NK-92 treated with Interleukin-12 subunit alpha and Interleukin-12 subunit beta, amount 100 ng/mL, for 24 hours (cell line): ENCODE measurements around the gene ATRX.
"Not testable (repeated sequence)": the region's sequence is repeated elsewhere in the genome, so short reads cannot be mapped to it uniquely, and the experiment has no call there.

ENCODE experiments used
- DNase-seq: peaks from one replicate; lab custom pipeline; 2025; lab: John Stamatoyannopoulos, UW

ATRX gene

GRCh38 chrX:77785486-77786364 is at the start of gene ATRX:
Gene ATRX (minus strand): TSS chrX:77786216. CDS start chrX:77786001, 215 bp downstream.
- DNase-seq: peak; percentile 45

DNA sequence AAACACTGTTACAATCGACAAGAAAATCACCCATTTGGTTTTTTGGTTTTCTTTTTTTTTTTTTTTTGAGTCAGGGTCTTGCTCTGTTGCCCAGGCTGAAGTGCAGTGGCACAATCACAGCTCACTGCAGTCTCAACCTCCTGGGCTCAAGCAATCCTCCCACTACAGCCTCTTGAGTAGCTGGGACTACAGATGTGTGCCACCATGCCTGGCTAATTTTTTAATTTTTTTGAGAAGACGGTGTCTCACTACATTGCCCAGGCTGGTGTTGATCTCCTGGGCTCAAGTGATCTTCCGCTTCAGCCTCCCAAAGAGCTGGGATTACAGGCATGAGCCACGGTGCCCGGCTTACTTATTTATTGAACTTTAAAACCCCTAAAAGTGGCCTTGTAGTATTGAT is 45.5 kb upstream of the ATRX start:
- DNase-seq: not testable (repeated sequence)

DNA sequence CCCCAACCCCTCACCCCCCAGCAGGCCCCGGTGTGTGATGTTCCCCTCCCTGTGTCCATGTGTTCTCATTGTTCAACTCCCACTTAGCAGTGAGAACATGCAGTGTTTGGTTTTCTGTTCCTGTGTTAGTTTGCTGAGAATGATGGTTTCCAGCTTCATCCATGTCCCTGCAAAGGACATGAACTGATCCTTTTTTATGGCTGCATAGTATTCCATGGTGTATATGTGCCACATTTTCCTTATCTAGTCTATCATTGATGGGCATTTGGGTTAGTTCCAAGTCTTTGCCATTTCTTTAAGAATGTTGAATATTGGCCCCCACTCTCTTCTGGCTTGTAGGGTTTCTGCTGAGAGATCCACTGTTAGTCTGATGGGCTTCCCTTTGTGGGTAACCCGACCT is 36.0 kb upstream of the ATRX start:
- not testable (repeated sequence) for DNase-seq

DNA sequence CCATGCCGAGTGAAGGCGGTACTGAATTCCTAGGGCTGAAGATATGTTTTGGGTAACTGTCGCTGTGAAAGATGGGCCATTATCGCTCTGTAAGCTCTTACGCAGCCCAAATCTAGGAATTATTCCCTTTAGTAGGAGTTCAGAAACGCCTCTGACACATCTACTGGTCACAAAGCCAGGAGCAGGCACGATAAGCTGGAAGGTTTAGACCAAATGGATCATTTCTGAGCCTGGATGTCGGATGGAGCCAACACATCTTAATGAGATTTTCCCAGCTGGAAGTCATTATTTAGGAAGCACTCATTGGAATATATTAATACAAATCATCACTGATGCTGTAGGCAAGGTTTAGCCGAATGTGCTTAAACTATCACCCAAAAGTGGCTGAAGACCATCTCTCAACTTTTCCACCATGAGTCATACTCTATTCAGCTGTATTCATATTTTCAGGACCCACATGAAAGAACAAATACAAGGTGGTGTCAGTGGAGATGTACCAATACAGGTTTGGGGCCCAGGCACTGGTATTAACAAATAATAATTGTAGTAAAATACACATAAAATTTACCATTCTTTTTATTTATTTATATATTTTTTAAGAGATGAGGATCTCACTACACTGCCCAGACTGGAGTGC is 34.2 kb upstream of the ATRX start:
- DNase-seq: no peak

DNA sequence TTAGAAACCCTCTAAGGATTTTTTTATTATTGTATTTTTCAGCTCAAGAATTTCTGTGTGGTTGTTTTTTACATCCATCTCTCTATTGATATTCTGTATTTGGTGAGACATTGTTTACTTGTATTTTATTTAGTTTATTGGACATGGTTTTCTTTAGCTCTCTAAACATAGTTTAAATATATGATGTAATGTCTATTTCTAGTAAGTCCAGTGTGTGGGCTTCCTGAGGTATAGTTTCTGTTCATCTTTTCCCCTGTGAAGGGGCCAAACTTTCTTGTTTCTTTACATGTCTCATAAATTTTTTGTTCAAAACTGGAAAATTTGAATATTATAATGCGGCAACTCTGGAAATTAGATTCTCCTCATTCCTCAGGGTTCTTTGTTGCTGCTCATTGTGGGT is 28.2 kb upstream of the ATRX start:
- no peak for DNase-seq

GRCh38 chrX:77802201-77802600 is 16.2 kb upstream of the ATRX start:
- DNase-seq: no peak

- DNase-seq: no peak
Measured at GRCh38 chrX:77795124-77795523, 9.1 kb upstream of the ATRX start.

- no peak for DNase-seq
Measured at GRCh38 chrX:77793946-77794345, 7.9 kb upstream of the ATRX start.

- DNase-seq: no peak
Measured at GRCh38 chrX:77788050-77788449, 2.0 kb upstream of the ATRX start.

- DNase-seq: no peak
Measured at GRCh38 chrX:77786365-77786680, 307 bp upstream of the ATRX start.

GRCh38 chrX:77779695-77780094 is 6.3 kb downstream of the ATRX start:
- no peak for DNase-seq

GRCh38 chrX:77776659-77777058 is 9.4 kb downstream of the ATRX start:
- no peak for DNase-seq

GRCh38 chrX:77771601-77772000 is 14.4 kb downstream of the ATRX start:
- DNase-seq: no peak

- DNase-seq: no peak
Measured at GRCh38 chrX:77768787-77769186, 17.2 kb downstream of the ATRX start.

DNA sequence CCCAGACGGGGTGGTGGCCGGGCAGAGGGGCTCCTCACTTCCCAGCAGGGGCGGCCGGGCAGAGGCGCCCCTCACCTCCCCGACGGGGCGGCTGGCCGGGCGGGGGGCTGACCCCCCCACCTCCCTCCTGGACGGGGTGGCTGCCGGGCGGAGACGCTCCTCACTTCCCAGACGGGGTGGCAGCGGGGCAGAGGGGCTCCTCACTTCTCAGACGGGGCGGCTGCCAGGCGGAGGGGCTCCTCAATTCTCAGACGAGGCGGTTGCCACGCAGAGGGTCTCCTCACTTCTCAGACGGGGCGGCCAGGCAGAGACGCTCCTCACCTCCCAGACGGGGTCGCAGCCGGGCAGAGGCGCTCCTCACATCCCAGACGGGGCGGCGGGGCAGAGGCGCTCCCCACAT is 19.8 kb downstream of the ATRX start:
- not testable (repeated sequence) for DNase-seq

DNA sequence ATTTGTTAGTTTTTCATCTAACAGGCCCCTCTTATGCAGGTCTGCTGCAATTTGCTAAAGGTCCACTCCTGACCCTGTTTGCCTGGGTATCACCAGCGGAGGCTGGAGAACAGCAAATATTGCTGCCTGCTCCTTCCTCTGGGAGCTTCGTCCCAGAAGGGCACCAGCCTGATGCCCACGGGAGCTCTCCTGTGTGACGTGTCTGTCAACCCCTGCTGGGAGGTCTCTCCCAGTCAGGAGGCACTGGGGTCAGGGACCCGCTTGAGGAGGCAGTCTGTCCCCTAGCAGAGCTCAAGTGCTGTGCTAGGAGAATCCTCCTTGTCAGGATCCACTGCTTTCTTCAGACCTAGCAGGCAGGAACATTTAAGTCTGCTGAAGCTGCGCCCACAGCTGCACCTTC is 30.5 kb downstream of the ATRX start:
- DNase-seq: no peak

DNA sequence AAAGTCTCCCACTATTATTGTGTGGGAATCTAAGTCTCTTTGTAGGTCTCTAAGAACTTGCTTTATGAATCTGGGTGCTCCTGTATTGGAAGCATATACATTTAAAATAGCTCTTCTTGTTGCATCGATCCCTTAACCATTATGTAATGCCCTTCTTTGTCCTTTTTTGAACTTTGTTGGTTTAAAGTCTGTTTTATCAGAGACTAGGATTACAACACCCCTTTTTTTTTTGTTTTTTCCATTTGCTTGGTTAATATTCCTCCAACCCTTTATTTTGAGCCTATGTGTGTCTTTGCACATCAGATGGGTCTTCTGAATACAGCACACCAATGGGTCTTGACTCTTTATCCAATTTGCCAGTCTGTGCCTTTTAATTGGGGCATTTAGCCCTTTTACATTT is 32.1 kb downstream of the ATRX start:
- not testable (repeated sequence) for DNase-seq

DNA sequence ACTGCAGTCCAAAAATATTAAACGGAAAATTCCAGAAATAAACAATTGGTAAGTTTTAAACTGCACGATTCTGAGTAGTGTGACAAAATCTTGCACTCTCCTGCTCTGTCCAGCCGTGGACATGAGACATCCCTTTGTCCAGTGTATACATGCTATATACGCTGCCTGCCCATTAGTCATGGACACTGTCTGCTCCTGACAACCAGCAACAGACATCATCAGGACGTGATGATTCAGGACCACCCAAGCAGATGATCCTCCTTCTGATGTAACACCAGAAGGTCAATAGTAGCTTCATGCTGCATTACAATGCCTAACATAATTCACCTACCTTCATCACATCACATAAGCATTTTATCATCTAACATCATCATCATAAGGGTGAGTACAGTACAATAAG is 36.3 kb downstream of the ATRX start:
- DNase-seq: no peak

GRCh38 chrX:77743720-77744119 is 42.3 kb downstream of the ATRX start:
- no peak for DNase-seq

DNA sequence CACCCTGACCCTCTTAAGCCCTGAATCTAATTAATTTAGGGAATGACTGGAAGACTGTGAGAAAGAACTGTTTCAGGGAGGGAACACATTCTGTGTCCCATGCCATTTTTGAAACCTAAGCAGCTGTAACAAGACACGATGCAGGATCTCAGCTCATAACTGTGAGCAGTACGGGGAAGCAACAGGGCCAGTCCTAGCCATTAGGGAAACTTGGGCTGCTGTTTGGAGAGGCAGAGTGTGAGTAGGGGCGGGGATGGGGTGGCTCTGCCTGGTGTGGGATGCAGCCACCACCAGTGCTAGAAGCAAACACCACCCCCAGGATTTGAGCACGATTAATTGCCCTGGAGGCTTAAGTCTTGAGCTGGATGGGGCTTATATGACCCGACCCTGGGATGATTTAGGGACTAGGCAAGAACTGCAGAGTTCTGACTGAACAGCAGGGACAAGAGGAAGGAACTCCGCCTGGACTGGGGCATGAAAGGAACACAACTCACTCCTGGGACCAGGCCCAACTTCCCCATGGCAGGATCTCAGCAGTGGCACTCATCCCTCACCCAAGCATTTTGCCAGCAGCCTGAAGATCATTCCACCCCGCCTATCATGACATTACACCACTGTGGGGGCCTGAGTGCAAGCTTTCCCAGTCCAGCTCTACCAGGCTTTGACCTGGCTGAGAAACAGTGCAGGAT is 43.1 kb downstream of the ATRX start:
- DNase-seq: no peak

- DNase-seq: no peak
Measured at GRCh38 chrX:77740376-77740905, 45.6 kb downstream of the ATRX start.

DNA sequence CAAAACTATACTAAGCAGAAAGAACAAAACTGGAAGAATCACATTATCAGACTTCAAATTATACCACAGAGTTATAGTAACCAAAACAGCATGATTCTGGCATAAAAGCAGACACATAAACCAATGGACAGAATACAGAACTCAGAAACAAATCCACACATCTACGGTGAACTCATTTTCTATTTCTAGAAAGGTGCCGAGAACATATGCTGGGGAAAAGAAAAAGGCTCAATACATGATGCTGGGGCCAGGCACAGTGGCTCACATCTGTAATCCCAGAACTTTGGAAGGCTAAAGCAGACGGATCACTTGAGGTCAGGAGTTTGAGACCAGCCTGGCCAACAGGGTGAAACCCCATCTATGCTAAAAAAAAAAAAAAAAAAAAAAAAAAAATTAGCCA is 52.7 kb downstream of the ATRX start:
- no peak for DNase-seq
